ENCODE data around the gene HIVEP1.

The HIVEP1 gene

GRCh38 chr6:11974089-11974488 is 38.0 kb upstream of the HIVEP1 start:
- no peak for DNase-seq (ENCODE audit: insufficient read length)
- FAIRE-seq, result no peak
- TF ChIP-seq POLR2A (IDR thresholded peaks at IDR 0.05; ENCODE audit: low read depth, low read length) (no peak), POLR2AphosphoS5 (IDR thresholded peaks at IDR 0.05; ENCODE audit: low read depth, low read length) (no peak), TAF1 (IDR thresholded peaks at IDR 0.05; ENCODE audit: borderline replicate concordance, low read depth, low read length) (no peak)

DNA sequence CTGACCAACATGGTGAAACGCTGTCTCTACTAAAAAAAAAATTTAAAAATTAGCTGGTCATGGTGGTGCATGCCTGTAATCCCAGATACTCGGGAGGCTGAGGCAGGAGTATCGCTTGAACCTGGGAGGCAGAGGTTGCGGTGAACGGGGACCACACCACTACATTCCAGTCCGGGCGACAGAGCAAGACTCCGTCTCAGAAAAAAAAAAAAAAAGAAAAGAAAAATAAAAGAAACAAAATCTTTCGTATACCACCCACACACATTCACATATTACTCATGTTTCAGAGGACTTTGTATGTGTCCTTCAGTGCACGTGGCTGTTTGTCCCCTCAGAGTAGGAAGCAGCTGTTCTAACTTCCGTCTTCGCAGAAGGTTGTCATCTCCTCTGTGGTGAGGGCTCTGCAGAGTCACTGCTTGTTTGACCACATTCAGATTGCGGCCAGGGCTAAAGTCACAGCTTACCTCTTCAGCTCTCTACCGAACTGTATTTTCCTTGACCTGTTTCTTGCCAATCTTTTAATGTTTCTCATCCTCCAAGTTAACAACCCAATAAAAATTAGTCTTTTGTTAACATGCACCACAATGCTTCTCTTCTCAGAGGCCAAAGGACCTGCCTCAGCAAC is 36.6 kb upstream of the HIVEP1 start:
- no peak for TF ChIP-seq POLR2A (IDR thresholded peaks at IDR 0.05; ENCODE audit: low read depth, low read length)
- TF ChIP-seq POLR2AphosphoS5 (IDR thresholded peaks at IDR 0.05; ENCODE audit: low read depth, low read length), result no peak
- TF ChIP-seq TAF1 (IDR thresholded peaks at IDR 0.05; ENCODE audit: borderline replicate concordance, low read depth, low read length), result no peak
- peak; percentile 84 for FAIRE-seq

GRCh38 chr6:11976489-11976888 is 35.6 kb upstream of the HIVEP1 start:
- FAIRE-seq, result no peak
- TF ChIP-seq POLR2A (IDR thresholded peaks at IDR 0.05; ENCODE audit: low read depth, low read length) (no peak), POLR2AphosphoS5 (IDR thresholded peaks at IDR 0.05; ENCODE audit: low read depth, low read length) (no peak), TAF1 (IDR thresholded peaks at IDR 0.05; ENCODE audit: borderline replicate concordance, low read depth, low read length) (no peak)

More for the DNA sequence above, 36.6 kb upstream of the HIVEP1 start:
- DNase-seq (ENCODE audit: insufficient read length), result peak; percentile 23

DNA sequence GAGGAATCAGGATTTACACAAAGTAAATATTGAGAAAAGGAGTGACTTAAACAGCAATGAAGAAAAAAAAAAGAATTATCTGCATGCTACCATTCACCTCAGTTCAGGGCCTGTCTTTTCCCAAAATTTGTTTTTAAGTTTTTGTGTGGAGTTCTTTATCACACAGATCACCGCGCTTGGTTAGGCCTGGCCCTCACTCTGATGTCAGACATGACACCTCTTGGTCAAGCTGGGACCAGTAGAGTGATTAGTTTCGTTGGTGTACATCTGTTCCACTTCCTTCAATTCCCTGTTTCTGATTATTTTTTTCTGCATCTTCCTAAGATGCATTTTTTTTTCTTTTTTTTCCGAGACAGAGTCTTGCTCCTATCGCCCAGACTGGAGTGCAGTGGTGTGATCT is 34.9 kb upstream of the HIVEP1 start:
- TF ChIP-seq TAF1 (IDR thresholded peaks at IDR 0.05; ENCODE audit: borderline replicate concordance, low read depth, low read length) (no peak), POLR2AphosphoS5 (IDR thresholded peaks at IDR 0.05; ENCODE audit: low read depth, low read length) (no peak), POLR2A (IDR thresholded peaks at IDR 0.05; ENCODE audit: low read depth, low read length) (no peak)
- FAIRE-seq (no peak), DNase-seq (ENCODE audit: insufficient read length) (no peak)

More at GRCh38 chr6:11976489-11976888, 35.6 kb upstream of the HIVEP1 start:
- DNase-seq (ENCODE audit: insufficient read length), result no peak

DNA sequence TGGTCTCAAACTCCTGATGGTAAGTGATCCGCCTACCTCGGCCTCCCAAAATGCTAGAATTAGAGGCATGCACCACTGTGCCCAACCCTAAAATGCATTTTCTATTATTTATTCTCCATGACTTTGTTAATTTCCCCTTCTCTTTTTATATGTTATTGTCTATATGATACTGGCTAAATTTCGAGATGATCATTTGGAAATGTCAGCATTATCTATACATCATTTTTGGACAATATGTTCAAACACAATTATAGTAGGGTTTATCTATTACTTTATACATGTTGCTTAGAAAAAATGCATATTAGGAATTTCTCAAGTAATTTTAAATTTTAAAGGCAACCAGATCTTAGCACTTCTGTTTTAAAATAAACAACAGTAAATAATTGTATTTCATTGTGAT is 34.4 kb upstream of the HIVEP1 start:
- no peak for FAIRE-seq
- TF ChIP-seq POLR2A (IDR thresholded peaks at IDR 0.05; ENCODE audit: low read depth, low read length), result no peak
- TF ChIP-seq POLR2AphosphoS5 (IDR thresholded peaks at IDR 0.05; ENCODE audit: low read depth, low read length), result no peak
- no peak for TF ChIP-seq TAF1 (IDR thresholded peaks at IDR 0.05; ENCODE audit: borderline replicate concordance, low read depth, low read length)
- no peak for DNase-seq (ENCODE audit: insufficient read length)

- FAIRE-seq, result peak; percentile 66
- no peak for TF ChIP-seq TAF1 (IDR thresholded peaks at IDR 0.05; ENCODE audit: borderline replicate concordance, low read depth, low read length)
- TF ChIP-seq POLR2AphosphoS5 (IDR thresholded peaks at IDR 0.05; ENCODE audit: low read depth, low read length), result no peak
- TF ChIP-seq POLR2A (IDR thresholded peaks at IDR 0.05; ENCODE audit: low read depth, low read length), result no peak
- DNase-seq (ENCODE audit: insufficient read length), result no peak
These were observed 33.7 kb upstream of the HIVEP1 start for GRCh38 chr6:11978169-11978987.

DNA sequence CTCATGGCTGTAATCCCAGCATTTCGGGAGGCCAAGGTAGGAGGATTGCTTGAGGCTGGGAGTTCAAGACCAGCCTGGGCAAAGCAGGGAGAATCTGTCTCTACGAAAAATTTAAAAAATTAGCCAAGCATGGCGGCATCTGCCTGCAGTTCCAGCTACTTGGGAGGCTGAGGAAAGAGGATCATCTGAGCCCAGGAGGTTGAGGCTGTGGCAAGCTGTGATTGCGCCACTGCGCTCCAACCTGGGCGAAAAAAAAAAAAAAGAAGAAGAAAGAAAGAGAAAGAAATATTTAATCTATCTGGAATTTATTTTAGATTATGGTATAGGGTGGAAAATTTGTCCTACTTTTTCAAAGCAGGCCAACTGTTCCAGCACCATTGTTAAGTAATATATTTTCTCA is 32.2 kb upstream of the HIVEP1 start:
- no peak for TF ChIP-seq TAF1 (IDR thresholded peaks at IDR 0.05; ENCODE audit: borderline replicate concordance, low read depth, low read length)
- no peak for TF ChIP-seq POLR2AphosphoS5 (IDR thresholded peaks at IDR 0.05; ENCODE audit: low read depth, low read length)
- no peak for TF ChIP-seq POLR2A (IDR thresholded peaks at IDR 0.05; ENCODE audit: low read depth, low read length)
- FAIRE-seq, result no peak
- no peak for DNase-seq (ENCODE audit: insufficient read length)

- DNase-seq (ENCODE audit: insufficient read length) (no peak), FAIRE-seq (no peak)
- TF ChIP-seq POLR2AphosphoS5 (IDR thresholded peaks at IDR 0.05; ENCODE audit: low read depth, low read length), result no peak
- no peak for TF ChIP-seq POLR2A (IDR thresholded peaks at IDR 0.05; ENCODE audit: low read depth, low read length)
- no peak for TF ChIP-seq TAF1 (IDR thresholded peaks at IDR 0.05; ENCODE audit: borderline replicate concordance, low read depth, low read length)
These were observed 28.8 kb upstream of the HIVEP1 start for GRCh38 chr6:11983306-11983705.

DNA sequence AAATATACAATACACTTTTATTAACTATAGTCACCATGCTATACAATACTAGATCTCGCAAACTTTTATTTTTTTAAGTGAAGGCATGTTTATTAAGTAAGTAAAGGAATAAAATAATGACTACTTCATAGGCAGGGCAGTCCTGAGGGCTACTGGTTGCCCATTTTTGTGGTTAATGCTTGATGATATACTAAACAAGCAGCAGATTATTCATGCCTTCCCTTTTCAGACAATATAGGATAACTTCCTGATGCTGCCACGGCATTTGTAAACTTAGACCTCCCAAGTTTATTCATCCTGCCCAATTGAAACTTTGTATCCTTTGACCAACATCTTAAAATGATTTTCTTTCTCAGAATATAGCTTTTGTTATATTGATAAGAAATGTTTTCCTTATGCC is 24.7 kb upstream of the HIVEP1 start:
- TF ChIP-seq POLR2A (IDR thresholded peaks at IDR 0.05; ENCODE audit: low read depth, low read length) (no peak), POLR2AphosphoS5 (IDR thresholded peaks at IDR 0.05; ENCODE audit: low read depth, low read length) (no peak), TAF1 (IDR thresholded peaks at IDR 0.05; ENCODE audit: borderline replicate concordance, low read depth, low read length) (no peak)
- DNase-seq (ENCODE audit: insufficient read length) (no peak), FAIRE-seq (no peak)

DNA sequence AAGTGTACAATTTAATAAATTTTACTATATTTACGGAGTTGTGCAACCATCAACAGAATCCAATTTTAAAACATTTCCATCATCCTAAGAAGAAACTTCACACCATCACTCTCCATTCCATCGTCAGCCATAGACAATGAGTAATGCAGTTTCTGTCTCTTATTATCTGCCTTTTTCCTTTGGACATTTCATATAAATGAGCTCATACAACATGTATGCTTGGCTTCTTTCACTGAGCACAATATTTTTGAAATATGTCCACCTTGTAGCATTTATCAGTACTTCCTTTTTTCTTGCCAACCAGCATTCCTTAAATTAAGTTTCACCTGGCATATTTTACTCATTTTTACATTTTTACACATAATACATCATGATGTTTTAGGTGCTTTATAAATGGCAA is 22.7 kb upstream of the HIVEP1 start:
- FAIRE-seq, result no peak

DNA sequence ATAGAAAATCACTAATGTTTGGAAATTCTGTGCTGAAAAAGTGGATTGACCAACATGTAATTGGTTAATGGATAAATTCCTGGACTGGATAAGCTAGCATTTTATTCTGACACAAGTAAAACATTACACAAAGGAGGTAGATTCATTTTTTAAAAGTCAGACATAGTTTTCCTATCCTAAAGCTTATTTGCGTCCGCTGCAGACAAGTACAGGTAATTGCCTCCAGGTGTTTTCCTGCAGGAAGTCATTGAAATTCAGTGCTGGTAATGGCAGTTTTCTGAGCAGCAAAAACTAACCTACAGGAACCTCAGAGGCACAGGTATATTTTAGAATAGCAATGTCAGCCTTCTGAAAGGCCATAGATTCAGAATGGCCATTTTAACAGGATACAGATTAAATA is 20.0 kb upstream of the HIVEP1 start:
- FAIRE-seq, result no peak
- TF ChIP-seq TAF1 (IDR thresholded peaks at IDR 0.05; ENCODE audit: borderline replicate concordance, low read depth, low read length), result no peak
- no peak for TF ChIP-seq POLR2A (IDR thresholded peaks at IDR 0.05; ENCODE audit: low read depth, low read length)
- TF ChIP-seq POLR2AphosphoS5 (IDR thresholded peaks at IDR 0.05; ENCODE audit: low read depth, low read length), result no peak
- DNase-seq (ENCODE audit: insufficient read length), result no peak

More for the DNA sequence above, 22.7 kb upstream of the HIVEP1 start:
- no peak for DNase-seq (ENCODE audit: insufficient read length)
- TF ChIP-seq POLR2A (IDR thresholded peaks at IDR 0.05; ENCODE audit: low read depth, low read length) (no peak), TAF1 (IDR thresholded peaks at IDR 0.05; ENCODE audit: borderline replicate concordance, low read depth, low read length) (no peak), POLR2AphosphoS5 (IDR thresholded peaks at IDR 0.05; ENCODE audit: low read depth, low read length) (no peak)

All from GM12892 (cell line).